CD4-positive, alpha-beta T cell treated with Interferon alpha-2 for 1 hour (primary cell): ENCODE results near the gene APCS.

Source experiments
- DNase-seq, 2 donors: peaks; one replicate each; pipeline ENCODE4 v3.0.0-alpha.2; 2020 to 2022

Gene APCS, protein sequence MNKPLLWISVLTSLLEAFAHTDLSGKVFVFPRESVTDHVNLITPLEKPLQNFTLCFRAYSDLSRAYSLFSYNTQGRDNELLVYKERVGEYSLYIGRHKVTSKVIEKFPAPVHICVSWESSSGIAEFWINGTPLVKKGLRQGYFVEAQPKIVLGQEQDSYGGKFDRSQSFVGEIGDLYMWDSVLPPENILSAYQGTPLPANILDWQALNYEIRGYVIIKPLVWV

GRCh38 chr1:159587461-159587951, at the start of gene APCS:
Gene APCS (plus strand): TSS chr1:159587826. CDS start chr1:159587922, 96 bp downstream.
- DNase-seq = no peak

DNA sequence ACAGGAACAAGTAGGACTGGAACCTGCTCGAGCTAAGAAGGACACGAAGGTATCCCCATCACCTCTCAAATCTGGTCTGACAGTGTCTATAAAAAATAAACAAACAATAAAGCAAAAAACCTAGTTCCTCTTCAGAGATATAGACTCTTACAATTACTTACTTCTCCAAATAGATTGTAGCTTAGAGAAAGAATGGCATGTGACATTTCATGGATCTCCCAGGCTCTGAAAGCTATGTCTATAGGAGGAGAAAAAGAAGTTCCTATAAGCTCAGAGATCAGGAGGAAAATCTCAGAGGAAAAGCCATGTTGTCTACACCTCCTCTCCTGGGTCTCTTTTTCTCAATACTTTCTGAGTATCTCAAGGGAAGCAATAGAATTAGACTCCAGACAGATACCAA, 39.5 kb upstream of the APCS start:
- no peak for DNase-seq

DNA sequence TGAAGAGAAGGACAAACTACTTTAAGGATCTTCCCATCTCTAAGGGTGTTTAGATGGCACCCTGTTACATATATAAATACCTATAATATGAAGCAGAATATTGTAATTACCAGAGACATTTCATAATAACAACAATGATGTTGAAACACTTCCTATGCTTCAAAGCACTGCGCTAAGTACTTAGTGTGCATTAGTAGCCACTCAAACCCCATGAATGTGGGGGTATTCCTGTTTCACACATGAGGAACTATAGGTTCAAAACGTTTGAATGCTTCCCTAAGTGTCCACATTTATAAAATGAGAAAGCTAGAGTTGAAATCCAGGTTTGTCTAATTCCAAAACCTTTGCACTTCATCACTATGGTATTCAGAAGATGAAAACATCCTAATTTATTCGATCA, 33.4 kb upstream of the APCS start:
- no peak for DNase-seq

DNA sequence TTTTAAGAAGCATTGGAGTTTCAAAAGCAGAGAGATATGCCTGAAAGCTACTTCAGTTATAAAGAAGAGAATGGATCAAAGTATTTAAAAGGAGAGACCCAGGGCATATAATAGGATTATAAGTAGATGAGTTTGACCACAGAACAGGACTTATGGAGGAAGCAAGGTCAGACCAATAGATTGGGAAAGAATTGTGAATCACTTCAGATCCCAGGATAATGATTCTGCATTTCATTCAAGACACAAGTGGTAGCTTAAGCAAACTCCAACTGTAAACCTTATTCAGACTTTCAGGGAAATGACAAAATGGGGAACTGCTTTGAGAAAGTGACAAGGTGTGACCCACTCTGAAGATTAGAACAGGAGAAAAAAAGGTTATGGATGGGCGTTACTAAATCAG, 32.9 kb upstream of the APCS start:
- DNase-seq = no peak

DNA sequence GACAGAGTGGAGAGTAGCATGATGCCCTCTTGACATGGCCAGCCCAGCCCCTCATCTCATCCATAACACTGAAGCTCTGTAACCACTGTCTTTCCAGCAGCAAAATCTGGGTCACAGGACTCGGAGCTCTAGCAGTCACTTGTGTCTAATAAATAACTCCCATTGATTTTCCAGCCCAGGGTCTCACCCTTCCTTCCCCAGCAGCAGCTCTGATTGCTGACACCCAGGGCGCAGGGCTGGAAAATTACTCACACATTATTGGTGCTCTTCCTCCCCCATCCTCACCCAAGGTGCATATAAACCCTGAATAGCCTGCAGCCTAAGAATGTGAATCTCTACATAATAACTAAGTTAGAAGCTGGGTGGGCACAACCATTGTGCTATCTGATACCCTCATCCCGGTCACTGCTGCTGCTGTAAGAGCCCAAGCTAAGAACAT, 30.7 kb upstream of the APCS start:
- no peak for DNase-seq

DNA sequence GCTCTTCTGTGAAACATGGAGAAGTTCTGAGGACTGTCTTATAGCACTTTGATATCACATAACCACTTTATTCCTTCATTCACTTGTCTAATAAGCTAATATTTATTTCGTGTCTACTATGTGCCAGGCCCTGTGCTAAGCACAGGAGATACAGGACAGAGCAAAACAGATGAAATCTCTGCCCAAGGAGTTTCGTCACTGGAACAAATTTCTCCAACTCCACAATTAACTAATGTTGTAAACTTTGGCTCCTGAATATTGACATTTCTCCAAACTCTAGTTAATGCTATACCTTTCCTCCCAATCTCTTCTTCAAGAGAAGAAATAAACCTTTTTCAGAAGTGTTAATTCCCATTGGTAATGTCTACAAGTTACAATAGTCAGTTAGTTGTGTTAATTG, 27.0 kb upstream of the APCS start:
- DNase-seq = no peak

DNA sequence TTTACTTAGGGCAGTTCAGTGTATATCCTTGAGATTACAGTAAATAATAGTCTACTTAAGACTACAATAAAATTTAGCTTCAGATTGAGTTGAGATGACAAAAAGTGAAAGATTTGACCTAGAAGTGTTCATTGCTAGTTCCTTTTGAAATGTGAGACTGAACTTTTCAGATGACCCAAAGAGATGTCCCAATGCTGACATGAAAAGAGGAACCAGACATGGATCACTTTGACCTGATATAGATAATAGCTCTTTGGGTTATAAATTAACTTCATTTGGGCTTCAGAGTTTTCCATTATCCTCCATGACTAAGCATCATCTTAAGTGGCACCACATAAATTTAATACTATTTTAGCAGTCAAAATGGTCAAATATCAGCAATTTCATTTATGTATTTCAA, 26.1 kb upstream of the APCS start:
- no peak for DNase-seq

- no peak for DNase-seq
Measured at GRCh38 chr1:159562680-159563079, 24.9 kb upstream of the APCS start.

DNA sequence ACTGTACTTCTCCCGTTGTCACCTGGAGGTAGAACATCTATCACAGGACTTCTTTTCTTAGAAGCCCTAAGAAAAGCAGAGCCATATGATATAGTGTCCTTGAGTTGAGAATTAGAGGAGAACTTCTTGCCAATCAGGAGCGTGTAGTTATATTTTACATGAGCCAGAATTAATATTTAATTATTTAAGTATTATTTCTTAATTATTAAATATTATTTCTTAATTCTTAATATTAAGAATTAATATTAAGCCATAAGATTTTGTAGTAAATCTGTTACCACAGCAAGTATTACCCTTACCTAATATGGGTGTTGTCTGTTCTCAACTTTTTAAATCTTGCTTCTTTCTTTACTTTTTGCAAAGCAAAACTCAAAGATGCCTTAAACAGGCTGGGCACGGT, 10.2 kb upstream of the APCS start:
- DNase-seq = no peak

- no peak for DNase-seq
Measured at GRCh38 chr1:159580340-159580739, 7.3 kb upstream of the APCS start.

DNA sequence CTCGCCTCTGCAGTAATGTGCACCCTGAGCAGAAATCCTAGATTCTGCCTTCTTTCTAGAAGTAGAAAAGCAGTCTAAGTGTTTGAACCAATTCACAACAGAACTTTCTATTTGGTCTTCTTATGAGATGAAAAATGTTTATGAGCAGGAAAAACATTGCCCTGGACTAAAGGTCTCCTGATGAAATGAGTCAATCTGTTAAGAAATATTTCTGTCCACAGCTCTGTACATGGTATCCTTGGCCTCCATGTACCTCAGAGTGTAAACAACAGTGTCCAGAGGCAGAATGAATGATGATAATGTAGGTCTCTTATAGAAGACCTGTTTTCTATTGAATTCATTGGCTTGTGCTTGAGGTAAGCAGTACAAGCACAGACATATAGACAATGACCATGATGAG, 6.2 kb upstream of the APCS start:
- no peak for DNase-seq

DNA sequence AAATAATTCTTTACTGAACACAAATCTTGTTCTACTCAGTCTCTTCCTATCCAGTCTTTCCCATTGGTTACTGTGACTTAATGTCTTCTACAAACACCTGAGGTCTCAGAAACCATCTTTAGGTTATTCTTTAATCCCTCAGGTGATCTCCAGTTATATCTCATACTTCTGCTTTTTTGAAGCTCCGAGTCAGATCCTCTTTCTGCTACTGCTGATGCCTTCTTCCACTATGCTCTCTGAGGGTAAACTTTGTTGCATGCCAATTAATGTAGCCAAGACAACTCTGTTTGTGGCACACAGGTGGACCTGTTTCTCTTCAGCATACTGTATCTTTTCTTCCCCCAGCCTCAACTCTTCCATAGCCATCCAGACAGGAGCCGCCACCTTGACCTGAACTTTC, 3.1 kb upstream of the APCS start:
- no peak for DNase-seq

GRCh38 chr1:159591981-159592380, 4.4 kb downstream of the APCS start:
- no peak for DNase-seq

- no peak for DNase-seq
Measured at GRCh38 chr1:159594625-159595405, 7.2 kb downstream of the APCS start.

DNA sequence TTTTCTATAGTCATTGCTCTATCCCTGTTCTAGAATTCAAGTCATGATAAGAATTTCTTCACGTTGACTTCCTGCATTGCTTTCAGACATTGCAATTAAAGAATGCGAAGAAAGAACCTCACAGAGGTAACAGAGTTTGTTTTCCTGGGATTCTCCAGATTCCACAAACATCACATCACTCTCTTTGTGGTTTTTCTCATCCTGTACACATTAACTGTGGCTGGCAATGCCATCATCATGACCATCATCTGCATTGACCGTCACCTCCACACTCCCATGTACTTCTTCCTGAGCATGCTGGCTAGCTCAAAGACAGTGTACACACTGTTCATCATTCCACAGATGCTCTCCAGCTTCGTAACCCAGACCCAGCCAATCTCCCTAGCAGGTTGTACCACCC, 10.6 kb downstream of the APCS start:
- DNase-seq = no peak

- no peak for DNase-seq
Measured at GRCh38 chr1:159600894-159601293, 13.3 kb downstream of the APCS start.

- no peak for DNase-seq
Measured at GRCh38 chr1:159602501-159602999, 14.9 kb downstream of the APCS start.

- no peak for DNase-seq
Measured at GRCh38 chr1:159612211-159612885, 24.7 kb downstream of the APCS start.

GRCh38 chr1:159632922-159633321, 45.3 kb downstream of the APCS start:
- DNase-seq = no peak
